HG03196 (cell line): ENCODE data around the gene TMEM170A.
"Not testable (repeated sequence)": the region's sequence is repeated elsewhere in the genome, so short reads cannot be mapped to it uniquely, and the experiment has no call there.

Experiments used
- ATAC-seq: cut with Tn5 transposase; IDR thresholded peaks from one replicate; pipeline ENCODE4 v1.9.1; 2021; ENCODE audit not compliant: unreplicated experiment

TMEM170A gene, protein sequence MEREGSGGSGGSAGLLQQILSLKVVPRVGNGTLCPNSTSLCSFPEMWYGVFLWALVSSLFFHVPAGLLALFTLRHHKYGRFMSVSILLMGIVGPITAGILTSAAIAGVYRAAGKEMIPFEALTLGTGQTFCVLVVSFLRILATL

DNA sequence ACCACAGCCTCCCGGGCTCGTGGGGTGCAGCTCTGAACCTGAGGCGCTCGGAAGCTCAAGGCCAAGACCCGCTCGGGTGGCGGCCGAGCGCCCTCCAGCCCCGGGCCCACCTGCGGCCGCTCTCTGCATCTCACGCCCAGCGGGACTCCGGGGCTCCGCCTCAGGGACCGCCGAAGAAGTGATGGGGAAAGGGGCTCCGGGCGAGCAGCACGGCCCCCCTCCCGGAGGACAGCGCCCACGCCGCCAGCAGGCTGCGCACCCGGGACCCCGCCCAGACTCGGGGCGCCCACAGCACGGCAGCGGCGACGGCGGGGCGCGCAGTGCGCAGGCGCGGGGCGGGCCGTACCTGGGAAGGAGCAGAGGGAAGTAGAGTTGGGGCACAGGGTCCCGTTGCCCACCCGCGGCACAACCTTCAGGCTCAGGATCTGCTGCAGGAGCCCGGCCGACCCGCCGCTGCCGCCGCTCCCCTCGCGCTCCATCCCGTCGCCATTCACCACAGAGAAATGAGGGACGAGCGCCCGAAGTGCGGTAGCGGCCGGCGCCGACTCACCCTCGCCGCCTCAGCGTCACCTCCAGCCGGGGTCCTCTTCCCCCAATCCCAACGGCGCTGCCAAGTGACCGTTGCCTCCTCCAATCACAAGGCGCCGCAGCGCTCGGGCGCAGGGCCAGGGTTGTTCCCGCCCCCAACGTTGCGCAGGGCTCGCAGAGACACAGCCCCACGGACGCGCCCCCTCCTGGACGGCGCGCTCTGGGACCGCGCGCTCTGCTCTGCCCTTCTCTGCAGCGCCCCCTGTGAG lies at the start of gene TMEM170A:
TMEM170A (minus strand) TSS at position 568 of the 797 bp plus-strand sequence; CDS start at position 479, 89 bp downstream.
- peak; percentile 95 for ATAC-seq

DNA sequence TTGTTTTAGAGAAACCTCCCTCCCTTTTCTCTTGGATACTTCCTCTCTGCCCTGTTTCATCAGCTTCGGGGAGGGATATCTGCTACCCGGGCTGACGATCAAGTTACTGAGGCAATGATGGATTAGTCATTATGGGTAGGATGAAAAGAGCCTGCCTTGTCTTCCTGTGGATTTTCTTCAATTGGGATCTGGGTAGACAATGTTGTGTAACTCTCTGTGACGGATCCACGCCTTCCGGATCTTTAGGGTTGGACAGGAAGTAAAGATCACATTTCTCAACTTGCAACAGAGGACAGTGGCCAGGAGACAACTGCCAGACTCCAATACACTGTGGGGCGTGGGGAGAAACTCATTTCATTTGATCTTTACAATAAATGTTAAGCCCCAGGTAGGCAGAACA lies 42.1 kb upstream of the TMEM170A start:
- ATAC-seq, result no peak

DNA sequence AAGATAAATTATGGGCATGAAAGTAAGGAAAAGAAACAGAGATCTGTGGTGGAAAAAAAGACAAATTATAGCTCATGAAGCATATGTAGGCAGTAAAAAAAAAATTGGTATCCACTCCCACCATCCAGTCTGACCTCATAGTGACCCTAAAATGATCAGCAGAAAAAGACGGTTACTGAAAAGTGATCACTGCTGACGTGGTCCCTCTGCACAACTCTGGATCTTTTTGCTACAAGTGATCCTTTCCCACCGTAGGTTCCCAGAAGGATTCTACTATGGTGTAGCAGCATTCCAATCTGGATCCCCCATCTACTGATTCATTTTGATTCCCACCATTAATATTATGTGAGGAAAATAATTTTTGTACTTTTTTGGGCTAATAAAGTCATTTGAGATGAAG lies 41.6 kb upstream of the TMEM170A start:
- ATAC-seq, result no peak

DNA sequence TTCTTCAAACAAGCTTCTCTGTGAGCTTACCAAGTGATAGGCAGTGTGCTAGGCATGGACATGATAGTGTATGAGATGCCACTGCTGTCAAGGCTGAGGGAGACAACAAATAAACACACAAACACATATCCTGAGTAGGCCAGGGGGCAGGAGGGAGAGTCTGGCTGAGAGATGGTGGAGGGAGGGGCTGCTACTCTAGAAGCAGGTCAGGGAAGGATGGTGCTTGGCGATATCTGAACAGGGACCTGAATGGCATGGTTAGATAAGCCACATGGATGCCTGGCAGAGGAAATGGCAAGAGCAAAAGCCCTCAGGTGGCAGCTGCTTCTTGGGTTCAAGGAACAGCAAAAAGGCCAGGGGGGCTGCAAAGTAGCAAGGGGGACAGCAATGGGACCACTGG lies 39.3 kb upstream of the TMEM170A start:
- no peak for ATAC-seq

DNA sequence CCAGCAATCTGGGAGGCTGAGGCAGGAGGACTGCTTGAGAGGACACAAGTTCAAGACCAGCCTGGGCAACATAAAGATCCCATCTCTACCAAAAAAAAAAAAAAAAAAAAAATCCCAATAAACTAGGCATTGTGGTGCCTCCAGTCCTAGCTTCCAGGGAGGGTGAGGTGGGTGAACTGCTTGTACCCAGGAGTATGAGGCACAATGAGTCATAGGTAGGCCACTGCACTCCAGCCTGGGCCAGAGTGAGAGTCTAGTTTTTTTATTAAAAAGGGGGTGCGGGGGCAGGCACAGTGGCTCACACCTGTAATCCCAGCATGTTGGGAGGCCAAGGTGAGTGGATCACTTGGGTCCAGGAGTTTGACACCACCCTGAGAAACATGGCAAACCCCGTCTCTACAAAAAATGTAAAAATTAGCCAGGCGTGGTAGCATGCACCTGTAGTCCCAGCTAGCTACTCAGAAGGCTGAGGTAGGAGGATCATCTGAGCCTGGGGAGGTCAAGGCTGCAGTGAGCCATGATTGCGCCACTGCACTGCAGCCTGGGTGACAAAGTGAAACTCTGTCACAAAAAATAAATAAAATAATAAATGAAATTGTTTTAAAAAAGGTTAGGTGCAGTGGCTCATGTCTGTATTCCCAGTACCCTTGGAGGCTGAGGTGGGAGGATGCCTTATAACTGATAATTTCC lies 38.6 kb upstream of the TMEM170A start:
- ATAC-seq, result no peak

DNA sequence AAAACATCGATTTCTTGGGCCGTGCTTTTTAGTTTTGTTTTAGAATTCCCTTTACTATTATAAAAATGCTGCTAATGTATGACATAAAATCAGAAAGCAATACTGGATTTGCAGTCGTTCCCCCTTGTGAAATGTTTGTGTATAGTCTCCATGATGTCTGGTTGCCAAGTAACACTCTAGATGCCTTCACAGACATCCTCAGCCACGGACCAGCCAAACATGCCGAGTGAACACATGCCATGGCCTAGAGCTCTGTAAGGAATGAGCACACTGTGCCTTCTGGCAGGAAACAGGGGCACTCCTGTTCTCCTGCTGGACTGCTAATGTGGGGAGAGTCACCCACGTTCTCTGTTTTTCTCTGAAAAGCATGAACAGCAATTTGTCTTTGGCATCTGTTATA lies 37.3 kb upstream of the TMEM170A start:
- not testable (repeated sequence) for ATAC-seq

DNA sequence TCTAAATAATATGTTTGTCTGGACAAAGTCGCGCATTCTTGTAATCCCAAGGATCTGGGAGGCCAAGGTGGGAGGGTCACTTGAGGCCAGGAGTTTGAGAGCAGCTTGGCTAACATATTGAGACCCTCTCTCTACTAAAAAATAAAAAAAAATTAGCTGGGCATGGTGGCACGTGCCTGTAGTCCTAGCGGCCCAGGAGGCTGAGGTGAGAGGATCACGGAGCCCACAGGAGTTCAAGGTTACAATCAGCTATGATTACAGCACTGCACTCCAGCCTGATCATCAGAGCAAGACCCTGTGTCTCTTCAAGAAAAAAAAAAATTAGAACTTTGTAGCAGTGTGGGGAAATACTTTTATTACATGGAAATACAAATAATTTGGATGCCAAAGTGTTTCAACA lies 36.9 kb upstream of the TMEM170A start:
- no peak for ATAC-seq

DNA sequence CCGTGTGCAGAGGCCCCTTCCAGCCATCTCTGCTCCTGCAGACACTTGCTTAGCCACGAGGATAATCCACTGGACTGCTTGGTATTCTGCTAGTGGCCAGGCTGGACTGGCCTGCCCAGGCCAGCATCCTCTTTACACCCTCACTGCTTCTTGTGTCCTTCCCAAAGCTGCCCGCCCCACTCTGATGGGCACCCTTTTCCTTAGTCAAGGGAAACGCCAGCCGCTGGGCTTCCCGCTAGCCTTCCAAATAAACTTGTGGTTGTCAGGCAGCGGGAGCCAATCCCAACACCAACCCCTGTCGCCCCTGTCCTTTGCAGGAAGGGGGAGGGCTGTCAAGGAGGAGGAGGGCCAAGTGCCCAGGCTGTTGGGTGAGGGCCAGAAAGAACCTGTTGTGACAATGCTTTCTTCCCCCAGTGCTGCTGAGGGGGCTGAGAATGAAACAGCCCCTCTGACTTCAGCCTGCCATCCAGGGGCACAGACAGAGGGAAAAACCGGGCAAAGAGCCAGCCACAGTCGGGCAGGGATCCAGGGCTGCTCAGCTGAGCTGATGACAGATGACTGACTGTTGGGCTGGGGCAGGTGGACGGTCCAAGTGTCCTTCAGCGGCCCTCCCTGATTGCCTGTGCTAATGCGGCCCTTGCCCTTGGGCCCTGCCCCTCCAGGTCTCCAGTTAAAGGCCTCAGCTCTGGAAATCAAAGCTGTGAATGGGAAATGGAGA lies 34.3 kb upstream of the TMEM170A start:
- ATAC-seq, result not testable (repeated sequence)

DNA sequence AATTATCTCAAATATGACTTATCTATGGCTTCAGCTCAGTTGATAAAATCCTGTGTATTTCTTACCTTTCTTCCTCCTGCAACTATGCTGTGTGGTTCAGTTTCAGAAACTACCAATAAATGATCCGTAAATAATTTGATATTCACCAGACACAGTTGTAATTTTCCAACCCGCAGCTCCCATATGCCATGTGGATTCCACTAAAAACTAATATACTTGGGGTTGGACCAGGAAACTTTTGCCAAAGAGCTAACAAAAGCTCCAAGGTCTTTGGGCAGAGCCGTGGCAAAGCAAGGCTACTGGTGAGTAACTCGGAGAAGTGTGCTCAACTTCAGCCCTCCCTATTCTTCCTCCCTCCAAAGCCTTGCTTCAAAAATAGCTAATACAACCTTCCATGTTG lies 33.1 kb upstream of the TMEM170A start:
- no peak for ATAC-seq

DNA sequence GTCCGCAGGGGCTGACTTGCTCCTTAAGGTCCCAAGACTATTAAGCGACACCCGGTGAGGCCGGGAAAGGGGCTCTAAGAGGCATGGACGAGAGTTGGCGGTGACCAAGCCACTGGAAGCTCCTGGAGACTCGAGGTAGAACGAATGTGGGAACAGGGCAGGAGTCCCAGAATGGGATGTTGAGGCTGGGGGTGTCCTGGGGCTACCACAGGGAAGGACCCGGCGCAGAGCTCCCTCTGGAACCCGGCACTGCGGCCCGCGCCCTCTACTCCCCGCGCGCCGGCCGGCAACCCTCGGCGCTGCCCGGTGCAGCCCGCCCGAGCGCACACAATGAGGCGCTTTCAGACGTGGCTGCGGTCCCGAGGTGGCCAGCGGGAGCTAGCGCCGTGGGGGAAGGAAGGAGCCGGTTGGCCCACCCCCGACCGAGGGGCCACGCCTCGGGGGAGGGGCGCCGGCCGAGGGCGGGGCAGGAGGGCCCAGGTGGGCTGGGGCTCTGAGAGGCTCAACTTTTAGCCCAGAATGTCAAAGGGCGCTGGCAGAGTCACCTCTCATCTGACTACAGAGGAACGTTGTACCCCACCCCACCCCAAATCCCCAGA lies 30.7 kb upstream of the TMEM170A start, which contains the start of gene CHST6:
CHST6 (minus strand) TSS at position 366 of the 599 bp plus-strand sequence. CDS start 15,613 bp downstream, outside the sequence.
- ATAC-seq, result peak; percentile 59

DNA sequence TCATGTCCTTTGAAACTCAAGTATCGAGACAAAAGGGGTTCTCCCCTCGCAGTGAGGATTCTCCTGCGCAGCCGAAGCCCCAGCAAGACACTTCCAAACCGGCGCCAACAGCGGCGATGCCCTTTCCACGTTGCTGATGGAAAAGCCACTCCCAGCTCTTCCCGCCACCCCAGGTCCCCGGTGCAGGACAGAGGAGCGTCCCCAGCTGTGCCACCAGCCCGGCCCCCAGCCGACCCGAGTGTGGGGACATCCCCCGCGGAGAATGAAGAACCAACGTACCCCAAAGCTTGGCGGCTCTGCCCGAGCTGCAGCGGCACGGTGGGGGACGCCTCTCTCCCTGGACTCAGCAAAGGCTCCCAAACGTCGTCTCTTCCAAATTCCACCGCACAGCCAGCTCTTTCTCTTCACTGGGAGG lies 30.2 kb upstream of the TMEM170A start:
- ATAC-seq, result no peak

DNA sequence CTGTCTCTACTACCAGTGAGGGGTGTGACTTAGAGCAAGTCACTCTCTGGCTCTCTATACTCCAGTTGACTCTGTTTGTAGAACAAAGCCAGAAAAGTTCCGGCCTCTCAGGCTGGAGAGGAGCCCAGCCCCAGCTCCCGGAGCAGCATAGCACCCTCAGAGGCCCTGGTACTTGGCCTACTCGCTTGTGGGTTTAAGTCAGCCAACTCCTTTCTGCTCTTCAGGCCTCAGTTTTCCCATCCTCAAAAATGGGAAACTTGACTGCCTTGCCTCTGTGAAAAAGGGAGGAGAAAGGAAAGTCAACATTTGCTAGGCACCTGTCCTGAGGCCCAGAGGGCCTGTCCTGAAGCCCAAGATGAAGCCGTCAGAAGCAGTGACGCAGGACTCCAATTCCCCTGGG lies 29.7 kb upstream of the TMEM170A start:
- no peak for ATAC-seq

DNA sequence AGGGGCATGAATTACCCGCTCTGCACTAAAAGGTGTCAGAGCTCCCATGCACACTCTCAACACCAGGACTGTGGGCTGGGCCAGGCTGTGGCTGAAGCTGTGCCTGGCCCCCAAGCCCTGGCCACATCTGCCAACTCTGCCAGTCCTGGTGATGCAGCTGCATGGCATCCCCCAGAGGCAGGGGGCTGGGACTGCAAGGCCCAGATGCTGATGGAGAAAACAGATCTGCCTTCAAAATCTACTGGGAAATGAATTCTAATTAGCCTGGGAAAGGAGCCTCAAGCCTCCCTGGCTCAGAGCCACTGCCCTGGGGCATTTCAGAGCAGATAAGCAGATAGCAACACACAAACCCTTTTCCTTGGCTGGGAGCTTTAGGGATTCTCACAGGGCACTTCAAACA lies 27.4 kb upstream of the TMEM170A start:
- no peak for ATAC-seq

DNA sequence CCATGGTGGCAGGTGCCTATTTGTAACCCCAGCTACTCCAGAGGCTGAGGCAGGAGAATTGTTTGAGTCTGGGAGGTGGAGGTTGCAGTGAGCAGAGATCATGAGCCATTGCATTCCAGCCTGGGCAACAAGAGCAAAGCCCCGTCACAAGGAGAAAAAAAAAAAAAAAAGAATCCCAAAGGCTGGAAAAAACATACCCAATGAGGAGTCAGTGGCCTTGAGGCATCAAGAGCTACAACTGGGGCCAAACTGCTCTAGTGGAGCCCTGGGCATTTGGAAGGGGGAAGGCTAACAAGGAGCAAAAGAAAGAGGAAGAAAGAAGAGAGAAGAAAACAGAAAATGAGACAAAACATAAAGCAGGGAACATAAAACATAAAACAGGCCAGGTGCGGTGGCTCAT lies 23.8 kb upstream of the TMEM170A start:
- no peak for ATAC-seq

DNA sequence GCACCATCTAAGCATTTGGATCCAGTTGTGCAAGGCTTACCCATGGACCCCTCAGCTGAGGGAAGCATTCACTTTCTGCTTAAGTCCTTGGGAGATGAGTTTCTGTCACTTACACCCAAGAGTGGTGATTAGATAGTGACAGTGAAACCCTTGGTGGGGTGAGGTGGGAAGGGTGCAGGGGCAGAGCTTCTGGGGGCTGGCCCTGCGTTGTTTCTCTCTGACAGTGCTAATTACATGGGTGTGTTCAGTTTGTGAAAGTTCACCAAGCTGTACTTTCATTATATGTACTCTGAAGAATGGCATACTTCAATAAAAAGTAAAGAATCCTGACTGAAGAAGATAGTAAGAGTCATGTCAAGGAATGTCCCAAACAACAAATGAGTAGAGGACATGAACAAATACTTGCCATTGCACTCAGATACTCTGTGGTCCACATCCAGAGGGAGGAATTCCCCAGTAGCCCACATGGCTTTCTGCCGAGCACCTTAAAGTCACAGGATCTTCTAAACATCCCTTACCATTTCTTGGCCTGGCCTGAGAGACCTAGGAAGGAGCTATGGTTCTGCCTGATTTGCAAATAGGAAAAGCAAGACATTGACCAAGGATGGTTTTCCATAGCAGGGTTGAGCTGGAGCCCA lies 22.3 kb upstream of the TMEM170A start:
- ATAC-seq, result peak; percentile 44

DNA sequence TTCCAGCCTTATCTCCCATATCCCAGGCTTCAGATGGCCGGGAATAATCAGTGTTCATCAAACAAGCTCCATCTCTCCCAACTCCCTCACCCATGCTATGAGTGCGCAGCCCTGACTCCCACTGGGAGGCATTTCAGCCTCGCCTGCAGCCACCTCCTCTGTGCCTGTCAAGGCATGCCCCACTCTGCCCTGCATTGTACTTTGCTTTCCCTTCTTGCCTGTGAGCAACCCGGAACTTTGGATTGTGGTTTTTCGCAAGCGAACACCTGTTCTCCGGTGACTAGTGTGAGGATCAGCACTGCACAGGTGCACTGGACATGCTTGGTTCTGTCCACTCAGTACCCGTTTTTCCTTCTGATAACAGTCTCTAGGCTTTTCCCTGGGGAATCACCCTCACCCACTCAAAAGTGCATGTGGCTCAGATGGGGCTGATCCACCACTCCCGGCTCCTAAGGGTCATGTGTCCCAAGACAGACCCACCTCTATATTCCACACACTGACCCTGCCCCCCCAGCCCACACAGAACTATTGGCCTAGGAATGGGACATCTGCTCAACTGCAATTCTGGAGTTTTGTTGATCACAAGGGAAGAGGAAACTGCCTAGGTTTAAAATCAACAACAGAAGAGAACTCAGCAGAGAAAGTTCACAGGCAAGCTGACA lies 21.7 kb upstream of the TMEM170A start:
- no peak for ATAC-seq

DNA sequence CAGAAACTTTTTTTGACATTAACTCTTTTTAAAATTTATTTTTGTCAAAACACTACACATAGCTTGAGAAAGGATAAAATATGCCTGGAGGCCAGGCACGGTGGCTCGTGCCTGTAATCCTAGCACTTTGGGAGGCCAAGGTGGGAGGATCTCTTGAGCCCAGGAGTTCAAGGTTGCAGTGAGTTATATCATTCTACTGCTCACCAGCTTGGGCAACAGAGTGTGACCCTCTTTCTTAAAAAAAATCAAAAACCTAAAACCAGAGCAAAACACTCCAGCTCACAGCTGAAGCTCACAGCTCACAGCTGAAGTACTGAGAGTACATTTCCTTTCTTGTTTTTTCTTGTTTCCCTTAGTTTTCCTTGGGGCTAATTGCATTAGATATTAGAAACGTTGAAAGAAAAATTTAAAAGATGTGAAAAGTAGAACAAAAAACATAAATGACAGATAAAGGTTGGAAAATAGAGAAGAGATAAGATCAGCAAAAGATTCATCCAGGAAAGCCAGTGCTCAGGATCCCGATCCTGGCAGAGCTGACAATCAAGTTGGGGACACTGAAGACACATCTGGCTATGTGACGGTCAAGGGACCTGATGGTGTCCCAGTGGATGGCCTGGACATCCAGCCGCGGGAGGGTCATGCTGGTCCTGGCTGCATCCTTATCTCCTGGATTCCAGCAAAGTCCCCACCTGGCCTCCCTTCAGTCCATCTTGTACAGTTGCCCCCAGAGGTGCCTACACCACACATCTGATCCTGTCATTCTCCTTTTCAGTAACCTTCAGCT lies 20.9 kb upstream of the TMEM170A start:
- ATAC-seq, result peak; percentile 55

DNA sequence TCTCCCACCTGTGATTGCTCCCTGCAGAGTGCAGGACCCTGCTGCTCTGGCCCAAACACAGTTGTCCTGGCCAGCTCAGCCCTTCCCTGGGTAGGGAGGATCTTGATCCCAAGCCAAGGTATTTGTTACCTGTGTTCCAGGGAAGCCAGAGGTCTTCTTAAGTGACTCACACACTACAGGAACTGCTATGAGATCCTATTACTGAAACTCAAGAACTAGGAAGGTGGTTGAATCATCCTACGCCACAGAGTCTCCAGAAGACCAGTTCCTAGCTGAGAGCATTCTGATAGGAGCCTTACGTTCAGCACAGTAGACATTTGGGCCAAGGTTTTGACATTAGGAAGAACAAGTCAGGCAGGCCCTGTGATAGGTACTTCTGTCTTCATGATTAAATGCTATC lies 18.7 kb upstream of the TMEM170A start:
- ATAC-seq, result no peak
